Middle frontal gyrus (tissue), 1 donor: Measurements from ENCODE around the gene SMC5.
"Not testable (repeated sequence)": the region's sequence is repeated elsewhere in the genome, so short reads cannot be mapped to it uniquely, and the experiment has no call there.

Experiments used
- DNase-seq: peaks from one replicate; pipeline ENCODE4 v3.0.0-alpha.2; 2015; ENCODE audit warnings: low spot score; ENCODE audit errors: extremely low spot score

The SMC5 gene

DNA sequence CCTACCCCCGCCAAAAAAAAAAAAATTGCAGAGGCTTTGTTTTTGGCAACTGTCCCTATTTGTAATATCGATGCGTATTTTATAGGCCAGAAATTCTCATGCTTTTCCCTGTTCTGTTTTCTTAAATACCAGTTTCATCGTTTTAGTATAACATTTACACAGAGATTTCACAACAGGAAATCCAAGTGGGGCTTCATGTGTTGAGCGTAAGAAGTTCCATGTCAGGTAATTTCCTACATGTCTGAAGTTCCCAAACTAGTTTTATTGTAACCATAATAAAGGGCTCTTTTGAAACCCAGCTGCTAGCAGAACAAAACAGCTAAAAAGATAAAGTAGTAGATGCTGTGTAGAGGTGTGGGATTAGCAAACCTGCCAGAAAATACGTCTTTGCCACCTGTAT is 4.2 kb downstream of the SMC5 start:
- DNase-seq = no peak

DNA sequence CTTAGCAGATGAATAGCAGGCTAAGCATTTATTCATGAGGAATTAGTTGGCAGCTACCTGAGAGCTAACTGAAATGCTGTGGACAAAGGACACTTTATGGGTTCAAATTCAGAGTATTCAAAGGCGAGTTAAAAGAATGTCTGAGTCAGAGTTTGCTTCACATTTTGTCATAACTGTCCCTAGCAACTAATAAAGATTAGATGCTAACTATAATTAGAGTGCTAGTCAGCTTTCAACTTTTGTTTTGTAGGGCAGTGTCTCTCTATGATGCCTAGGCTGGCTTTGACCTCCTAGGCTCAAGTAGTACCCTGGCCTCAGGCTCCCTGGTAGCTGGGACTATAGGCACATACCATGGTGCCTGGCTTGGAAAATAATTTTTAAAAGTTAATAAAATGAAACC is 4.6 kb downstream of the SMC5 start:
- no peak for DNase-seq

DNA sequence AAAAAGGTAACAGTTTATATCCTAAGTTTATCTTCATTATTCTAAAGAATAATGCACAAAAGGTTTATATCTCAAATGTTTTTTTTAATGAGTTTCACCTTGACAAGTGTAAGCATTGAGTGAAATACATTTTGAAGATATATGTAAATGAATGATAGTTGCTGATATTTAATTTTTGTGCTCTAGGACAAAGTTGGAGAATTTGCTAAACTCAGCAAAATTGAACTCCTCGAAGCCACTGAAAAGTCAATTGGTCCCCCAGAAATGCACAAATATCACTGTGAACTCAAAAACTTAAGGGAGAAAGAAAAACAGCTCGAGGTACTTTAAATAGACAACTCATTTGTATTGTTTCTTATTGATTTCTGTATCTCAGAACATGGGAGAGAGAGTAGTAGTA is 19.5 kb downstream of the SMC5 start:
- DNase-seq = no peak

DNA sequence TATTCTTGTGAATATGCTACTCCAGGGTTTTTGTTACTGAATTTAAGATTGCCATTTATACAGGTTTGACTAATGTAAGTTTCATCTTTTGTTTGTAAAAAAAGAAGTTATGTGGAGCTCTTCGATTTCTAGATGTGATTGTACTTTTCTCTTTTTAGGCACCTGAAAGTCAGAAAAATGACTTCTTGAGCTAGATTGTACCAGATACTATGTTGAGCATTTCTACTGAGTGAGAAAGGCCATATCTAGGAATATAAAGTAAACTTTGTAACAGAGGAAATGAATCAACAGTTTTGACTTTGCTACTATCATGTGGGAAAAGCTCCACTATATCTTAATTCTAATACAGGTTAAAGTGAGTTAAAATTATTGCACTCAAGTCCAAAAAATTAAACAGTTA is 25.1 kb downstream of the SMC5 start:
- DNase-seq = no peak

DNA sequence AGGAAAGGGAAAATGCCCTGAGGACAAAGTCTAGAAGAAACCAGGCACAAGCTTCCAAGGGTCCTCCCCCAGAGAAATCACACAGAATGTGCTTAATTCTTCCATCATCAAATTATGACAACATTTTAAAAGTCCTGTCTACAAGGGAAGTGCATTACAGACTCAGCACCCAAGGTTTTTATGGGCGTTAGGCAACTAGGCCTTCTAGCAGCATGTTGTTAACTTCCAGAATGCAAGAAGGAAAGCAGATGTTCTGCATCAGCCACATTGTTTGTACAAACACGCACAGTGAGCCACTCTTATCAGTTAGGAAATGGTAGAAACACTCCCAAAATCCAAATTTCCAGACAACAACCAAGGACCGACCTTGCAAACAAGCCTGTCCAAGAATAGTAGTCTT is 26.5 kb downstream of the SMC5 start:
- DNase-seq = no peak

DNA sequence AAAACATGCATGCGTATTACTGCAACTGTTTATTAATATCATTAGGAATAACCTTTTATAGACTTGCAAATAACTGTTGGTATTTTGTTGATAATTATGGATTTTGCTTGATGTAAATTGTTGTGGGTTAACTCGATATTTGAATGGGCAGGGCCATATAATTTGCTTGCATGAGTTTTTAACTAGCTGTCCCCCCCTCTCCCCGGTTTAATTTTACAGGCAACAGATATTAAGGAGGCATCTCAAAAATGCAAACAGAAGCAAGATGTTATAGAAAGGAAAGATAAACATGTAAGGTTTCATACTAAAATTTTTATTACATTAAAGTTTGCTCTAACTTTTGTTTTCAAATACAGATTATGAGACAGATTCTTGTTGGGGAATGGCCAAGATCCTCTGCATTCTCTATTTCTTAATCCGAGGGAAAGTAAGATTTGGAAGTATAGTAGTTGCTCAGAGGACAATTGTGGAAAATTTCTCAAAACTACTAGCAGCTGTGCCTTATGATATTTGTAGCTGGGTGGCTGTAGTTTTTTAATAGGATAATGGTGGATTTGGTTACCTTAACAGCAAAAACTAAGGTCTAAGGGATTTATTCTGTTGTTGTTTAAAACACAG is 27.3 kb downstream of the SMC5 start:
- DNase-seq = no peak

DNA sequence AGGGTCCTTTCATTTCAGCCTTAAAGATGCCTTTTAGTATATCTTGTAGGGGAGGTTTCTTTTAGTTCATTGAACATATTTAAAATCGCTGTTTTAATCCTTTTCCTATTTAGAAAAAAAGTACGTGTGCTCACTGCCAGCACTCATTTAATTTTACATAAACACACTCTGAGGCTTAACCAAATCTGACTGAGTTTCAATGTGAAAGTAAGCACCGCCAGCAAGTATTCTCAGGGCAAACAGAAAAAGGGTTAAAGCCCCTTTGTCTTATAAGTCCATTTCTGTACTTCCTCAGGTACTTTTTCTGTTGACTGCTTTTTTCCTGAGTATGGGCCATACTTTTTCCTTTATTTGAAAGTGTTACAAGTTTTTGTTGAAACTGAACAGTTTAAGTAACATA is 31.8 kb downstream of the SMC5 start:
- no peak for DNase-seq

DNA sequence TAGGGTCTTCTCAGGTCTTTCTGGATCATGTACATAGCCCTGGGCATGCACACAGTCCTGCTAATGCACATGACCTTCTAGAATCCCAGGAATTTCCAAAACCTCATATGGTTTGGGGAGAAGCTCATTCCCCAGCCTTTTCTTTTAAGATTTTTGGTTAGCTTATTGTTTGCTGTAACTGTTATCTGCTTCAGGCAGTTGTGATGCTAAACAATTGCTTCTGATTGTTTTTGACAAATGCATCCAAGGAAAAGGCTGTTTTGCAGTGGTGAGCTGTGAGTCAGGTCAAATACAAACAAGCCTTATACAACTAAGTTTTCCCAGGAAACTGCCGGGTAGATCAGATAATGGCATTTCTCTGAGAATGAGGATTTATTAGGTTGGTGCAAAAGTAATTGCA is 32.7 kb downstream of the SMC5 start:
- DNase-seq = no peak

DNA sequence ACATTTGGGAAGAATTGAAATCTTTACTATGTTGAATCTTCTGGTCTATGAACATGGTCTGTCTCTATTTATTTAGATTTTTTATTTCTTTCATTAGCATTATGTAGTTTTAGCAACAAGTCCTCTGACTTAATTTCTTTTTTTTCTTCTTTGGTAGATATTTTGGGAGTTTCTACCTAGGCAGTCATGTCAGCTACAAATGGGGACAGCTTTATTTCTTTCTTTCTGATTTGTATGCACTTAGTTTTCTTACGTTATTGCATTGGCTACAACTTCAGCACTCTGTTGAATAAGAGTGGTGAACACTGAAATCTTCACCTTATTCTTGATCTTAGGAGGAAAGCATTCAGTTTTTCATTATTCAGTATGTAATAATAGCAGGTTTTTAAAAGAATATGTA is 33.5 kb downstream of the SMC5 start:
- no peak for DNase-seq

DNA sequence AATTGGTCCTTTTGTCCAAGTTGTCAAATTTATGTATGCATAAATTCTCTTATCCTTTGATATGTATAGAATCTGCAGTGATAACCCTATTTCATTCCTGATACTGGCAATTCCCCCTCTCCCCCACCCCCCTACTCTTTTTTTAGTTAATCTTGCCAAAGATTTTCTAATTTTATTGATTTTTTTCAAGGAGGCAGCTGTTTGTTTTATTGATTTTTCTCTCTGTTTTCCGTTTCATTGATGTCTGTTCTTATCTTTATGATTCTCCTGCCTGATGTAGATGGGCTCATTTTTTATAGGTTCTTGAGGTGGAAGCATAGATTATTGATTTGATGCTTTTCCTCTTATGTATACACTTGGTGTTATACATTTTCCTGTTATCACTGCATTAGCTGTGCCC is 34.4 kb downstream of the SMC5 start:
- no peak for DNase-seq

DNA sequence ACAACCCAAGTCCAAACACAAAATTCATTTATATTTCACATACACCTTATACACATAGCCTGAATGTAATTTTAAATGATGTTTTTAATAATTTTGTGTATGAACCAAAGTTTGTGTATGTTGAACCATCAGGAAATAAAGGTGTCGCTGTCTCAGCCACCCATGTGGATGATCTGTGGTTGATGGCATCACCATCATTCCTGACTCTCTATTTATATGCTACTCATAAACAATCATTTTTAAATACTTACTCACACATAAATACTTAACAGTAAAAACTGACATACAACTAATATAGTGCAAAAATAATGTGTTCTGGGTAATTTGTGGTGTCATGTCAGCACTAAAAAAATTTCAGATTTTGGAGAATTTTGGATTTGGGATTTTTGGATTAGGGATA is 38.4 kb downstream of the SMC5 start:
- DNase-seq = no peak

DNA sequence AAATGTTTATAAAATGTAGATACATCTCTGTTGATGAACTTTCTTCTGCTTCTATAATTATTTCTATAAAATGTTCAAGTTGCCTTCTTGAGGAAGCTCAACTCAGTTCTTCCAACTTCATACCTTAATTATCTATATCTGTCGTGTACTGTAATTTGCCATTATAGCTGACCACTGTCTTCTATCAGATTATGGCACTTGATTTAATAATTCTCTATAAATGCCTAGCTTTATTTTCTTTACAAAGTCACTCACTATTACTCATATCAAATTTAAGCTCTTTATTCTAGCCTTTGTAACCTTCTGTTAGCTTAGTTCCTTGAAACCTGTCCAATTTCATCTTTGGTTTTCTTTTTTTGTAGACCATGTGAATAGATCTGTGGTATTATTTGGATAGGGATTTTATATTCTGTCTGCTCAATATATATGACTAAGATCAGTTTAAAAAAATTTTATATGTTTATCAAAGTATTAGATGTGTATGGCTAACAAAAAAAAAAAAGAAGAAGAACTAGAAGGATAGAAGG is 39.5 kb downstream of the SMC5 start:
- DNase-seq = no peak

DNA sequence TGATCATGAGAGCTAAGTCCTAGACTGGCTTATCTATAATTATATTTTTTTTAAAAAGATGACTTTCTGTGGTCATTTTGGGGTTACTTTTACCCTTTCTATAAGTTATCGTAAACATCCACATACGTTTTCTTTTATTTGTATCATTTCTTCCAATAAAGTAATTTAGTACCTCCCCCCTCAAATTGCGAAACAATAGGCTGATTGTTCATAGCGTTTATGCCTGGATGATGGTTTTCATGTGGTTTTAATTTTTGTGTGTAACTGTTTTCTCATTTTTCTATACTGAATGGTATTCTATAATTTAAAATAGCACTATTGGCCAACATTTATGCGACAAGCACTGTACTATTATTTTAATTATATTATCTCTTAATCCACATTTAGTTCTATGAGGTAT is 44.5 kb downstream of the SMC5 start:
- DNase-seq = no peak

DNA sequence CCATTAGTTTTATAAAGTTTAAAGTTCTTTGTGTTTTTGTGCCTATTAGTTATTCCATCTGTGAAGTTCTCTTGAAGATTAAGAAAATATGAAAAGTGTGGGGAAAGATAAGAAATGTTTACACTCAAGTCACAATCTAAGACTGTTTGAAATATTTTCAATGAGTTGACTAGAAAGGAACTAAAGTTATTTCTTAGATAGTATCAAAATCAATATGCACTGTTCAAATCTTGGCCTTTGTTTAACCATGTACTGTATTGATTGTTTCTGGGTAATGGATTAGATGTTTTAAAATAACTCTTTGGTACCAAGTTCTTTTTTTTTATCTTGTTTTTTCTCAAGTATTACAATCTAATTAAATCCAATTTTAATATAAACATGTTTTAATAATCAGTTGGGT is 46.0 kb downstream of the SMC5 start:
- no peak for DNase-seq

DNA sequence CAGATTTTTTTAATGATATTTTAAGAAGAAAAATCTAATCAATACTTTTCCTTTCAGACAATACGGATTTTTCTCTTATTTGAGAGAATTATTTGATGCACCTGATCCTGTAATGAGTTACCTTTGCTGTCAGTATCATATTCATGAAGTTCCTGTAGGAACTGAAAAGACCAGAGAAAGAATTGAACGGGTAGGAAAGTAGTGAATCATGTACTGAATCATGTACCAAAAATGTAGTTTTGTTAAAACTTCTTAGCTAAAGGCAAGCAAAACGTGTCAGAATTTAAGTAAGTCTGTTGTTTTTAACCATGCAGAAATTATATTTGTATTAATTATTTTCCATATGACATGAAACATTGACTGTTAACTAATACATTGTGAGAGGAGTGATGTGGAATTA is 56.6 kb downstream of the SMC5 start:
- DNase-seq = no peak

DNA sequence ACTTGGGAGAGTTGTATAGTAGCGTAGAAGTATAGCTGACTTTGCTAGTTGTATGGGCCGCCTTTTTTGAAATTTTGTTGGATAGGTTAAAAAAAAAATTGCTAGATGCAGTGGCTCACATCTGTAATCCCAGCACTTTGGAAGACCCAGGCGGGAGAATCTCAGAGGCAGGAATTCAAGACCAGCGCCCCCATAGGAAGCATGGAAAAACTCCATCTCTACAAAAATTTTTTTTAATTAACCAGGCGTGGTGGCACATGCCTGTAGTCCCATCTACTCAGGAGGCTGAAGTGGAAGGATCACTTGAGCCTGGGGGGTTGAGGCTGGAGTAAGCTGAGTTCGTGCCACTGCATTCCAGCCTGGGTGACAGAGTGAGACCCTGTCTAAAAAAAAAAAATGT is 59.2 kb downstream of the SMC5 start:
- DNase-seq = no peak

DNA sequence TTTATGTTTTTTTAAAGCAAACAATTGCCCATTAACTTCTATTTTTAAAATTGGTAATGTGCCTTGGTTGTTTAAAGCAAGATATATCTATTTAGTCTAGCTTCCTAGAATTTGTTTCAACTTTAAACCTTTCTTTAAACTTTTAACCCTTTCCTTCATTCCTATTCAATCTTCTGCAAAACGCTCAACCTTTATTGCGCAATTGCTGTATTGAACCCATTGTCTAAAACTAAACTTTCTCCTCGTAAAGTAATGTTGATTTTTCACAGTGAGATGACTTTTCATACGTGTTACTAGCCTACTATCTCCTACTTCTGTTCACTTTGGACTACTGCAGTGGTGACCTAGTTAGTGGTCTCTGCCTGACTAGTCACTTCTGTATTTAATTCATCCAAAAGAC is 63.3 kb downstream of the SMC5 start:
- no peak for DNase-seq

DNA sequence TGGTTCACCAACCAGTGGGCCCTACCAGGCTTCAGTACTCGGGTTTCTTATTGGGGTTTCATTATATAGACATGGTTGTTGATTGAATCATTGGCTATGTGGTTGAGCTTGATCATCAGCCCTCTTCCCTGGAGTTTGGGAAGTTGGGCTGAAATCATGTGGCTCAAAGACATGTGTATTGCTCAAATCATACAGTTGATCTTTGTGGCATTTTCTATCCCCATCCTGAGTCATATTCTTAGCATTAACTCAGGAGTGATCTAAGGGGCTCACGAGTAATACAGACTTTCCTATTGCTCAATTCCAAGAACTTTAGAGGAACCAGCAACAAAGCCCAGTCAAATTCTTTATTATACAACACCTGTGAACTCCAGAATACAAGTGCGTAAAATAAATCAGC is 66.2 kb downstream of the SMC5 start:
- no peak for DNase-seq

DNA sequence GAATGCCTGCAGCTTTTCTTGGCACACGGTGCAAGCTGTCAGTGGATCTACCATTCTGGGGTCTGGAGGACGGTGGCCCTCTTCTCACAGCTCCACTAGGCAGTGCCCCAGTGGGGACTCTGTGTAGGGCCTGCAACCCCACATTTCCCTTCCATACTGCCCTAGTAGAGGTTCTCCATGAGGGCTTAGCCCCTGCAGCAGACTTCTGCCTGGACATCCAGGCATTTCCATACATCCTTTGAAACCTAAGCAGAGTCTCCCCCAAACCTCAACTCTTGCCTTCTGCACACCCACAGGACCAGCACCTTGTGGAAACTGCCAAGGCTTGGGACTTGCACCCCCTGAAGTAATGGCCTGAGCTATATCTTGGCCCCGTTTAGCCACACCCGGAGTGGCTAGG is 69.8 kb downstream of the SMC5 start:
- DNase-seq = not testable (repeated sequence)

DNA sequence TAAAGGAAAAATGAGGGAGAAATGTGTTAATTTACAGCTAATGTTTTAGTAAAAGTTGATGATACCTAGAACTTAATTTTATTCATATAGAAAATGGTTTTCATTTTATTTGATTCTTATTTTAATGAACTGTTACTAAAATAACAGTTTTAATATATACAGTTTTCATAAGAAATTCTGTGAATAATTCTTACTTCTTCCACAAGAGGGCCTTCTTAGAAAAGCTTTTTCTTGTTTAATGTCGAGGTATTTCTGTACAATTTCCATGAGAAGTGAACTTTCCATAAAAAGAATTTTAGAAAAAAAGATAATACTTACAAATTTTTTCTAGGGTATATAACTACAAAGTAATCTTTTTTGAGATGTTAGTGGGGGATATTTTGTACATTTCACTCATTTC is 81.8 kb downstream of the SMC5 start:
- peak; percentile 48 for DNase-seq

DNA sequence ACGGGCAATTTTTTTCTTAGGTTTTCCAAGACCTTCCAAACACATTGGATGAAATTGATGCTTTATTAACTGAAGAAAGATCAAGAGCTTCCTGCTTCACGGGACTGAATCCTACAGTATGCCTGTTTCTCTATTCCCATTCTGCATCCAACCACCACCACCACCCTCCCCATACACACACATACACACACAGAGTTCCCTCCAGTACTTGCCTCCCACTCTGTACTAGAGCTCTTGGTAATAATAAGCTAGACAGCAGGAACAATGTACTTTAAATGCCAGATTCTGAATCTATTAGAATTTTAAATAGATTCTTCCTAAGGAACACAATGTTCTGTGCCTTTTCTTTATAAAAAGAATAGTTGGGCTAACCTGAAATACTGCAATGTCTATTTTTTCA is 88.3 kb downstream of the SMC5 start:
- DNase-seq = no peak

DNA sequence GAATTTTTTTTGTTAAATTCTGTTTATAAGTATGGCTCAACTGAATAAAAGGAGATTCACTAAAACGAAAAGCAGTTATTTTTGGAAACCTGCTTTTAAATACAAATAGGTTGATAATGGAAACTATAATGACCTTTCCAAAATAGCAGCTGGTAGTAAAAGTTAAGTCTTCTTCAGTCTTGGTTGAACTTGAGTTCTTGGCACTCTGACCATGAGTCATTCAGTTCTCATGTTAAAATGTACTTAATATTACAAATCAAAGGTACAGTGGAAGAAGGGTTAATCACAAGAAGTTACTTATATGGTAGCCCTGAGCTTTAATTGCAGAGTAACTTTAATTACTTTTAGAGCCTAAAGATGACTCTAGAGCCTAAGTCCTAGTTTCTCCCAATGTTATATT is 93.6 kb downstream of the SMC5 start:
- no peak for DNase-seq

DNA sequence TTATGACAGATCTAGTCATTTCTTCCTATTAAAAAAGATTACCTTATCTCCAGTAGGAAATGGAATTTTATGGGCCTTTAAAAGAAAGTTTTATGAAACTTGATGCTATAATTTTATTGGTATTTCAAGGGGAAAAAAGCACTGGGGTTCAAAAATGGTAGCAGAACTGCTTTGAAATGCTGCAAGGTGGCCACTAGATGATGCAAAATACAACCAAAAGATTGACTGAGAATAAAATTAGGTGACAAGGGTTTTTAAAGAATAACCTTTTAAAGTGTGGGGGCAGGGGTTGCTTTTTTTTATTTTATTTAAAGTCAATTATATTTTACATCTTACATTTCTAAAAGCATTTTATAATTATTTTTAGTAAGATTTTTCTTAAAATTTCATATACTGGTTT is 94.0 kb downstream of the SMC5 start:
- no peak for DNase-seq

DNA sequence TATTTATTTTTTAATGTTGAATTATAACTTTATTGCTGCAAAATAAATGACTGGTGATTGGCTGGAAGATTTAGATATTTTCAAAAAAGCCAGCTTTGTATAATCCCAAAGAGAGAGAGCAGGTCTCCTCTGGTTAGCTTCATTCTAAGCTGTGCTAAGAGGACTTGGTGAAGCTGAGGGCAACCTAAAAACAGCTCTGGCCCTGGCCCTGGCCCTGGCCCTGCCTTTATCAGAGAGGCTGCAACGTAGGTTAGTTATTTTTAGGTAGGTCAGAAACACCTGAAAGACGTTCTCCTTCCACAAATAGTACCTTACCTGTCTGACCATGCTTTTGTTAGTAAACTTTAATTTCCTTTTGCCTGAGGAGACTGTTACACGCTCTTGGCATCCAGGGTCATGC is 97.0 kb downstream of the SMC5 start:
- DNase-seq = no peak
